Measurements from ENCODE around the gene REXO4. TPM values are rescaled to one million over a fixed set of nuclear protein-coding genes. Genes with fewer than 3 reads are reported as not detected.
A peak's percentile ranks its signal among the peaks of the same experiment; 100 is the strongest.

The REXO4 gene
- total and polyA plus RNA-seq, 10 of the 15 experiments (the other 5 are each of a cell fraction or from before 2014, with no cell fraction given) = 2.7 to 43.9 (median 30.5) TPM

- POLR2A ChIA-PET = interaction anchor here (1.0 kb wide), 1 partner anchor 10 kb away, joined by 4 read pairs; no protein-coding TSS in a partner anchor
- SMC1A ChIA-PET (ENCODE audit: uncharacterized antibody, unreplicated experiment) = no interaction called here
- Histone ChIP-seq H3K27me3 (replicated peaks in 1 of 2; ENCODE audit: control insufficient read depth in 2 of 2, insufficient read depth in 2 of 2, low read length in 1 of 2) (no peaks in the 10 kb centered on the region), H3K4me2 (ENCODE audit: control insufficient read depth, insufficient read depth) (no peak overlapping the region), H3K9ac (ENCODE audit: control insufficient read depth, insufficient read depth, low read length) (no peak overlapping the region), H2AFZ (ENCODE audit: control insufficient read depth, low read depth, low read length) (no peak overlapping the region), H3K79me2 (ENCODE audit: control insufficient read depth, insufficient read depth, low read length) (peaks cover 52% of the 10 kb centered on the region), H3K36me3 (ENCODE audit: control insufficient read depth in 2 of 2, insufficient read depth in 2 of 2, low read length in 1 of 2) (peaks cover 40 to 50% of the 10 kb centered on the region in 2 experiments), H3K4me1 (ENCODE audit: control insufficient read depth, insufficient read depth, low read length) (peaks cover 15% of the 10 kb centered on the region), H3K27ac (ENCODE audit: control insufficient read depth, insufficient read depth) (no peak overlapping the region), H3K9me3 (replicated peaks; ENCODE audit: control insufficient read depth, insufficient read depth, low read length) (no peaks in the 10 kb centered on the region), H4K20me1 (ENCODE audit: control insufficient read depth, insufficient read depth) (peaks cover 37% of the 10 kb centered on the region), H3K4me3 (no peak overlapping the region)
- in situ Hi-C loops (cut with MboI) = no loop called here
- RAD21 ChIA-PET (ENCODE audit: unreplicated experiment) = no interaction called here
- CTCF ChIA-PET = interaction anchor here (0.9 kb wide), 1 partner anchor 32 kb away, joined by 3 read pairs; no protein-coding TSS in a partner anchor
- no peak for FAIRE-seq
- ATAC-seq = no peak
- intact Hi-C loops (cut with micrococcal nuclease; ENCODE audit: unreplicated experiment) = no loop called here
- BruUV-seq (replicated peaks) = no TSS peak
- TF ChIP-seq POLR2A (IDR thresholded peaks at IDR 0.05; ENCODE audit: low read depth, low read length) (0 out of 2 replicates have a peak, but pooled peaks have one; percentile 34), ZNF274 (IDR thresholded peaks at IDR 0.05; ENCODE audit: insufficient read depth, insufficient read length) (no peak)
- 92% methylated on average over 22 of the region's 22 CpGs for WGBS (ENCODE audit: insufficient coverage, insufficient replicate concordance, low lambda C conversion rate, missing lambda C conversion rate)
- DNase-seq (ENCODE audit: low read depth, low spot score) = no peak
These were observed 50.6 kb downstream of the REXO4 start for GRCh38 chr9:133367221-133367620.

GRCh38 chr9:133366435-133366834, 51.4 kb downstream of the REXO4 start:
- ATAC-seq = no peak
- intact Hi-C loops (cut with micrococcal nuclease; ENCODE audit: unreplicated experiment) (no loop called here), in situ Hi-C loops (cut with MboI) (no loop called here)
- ChIA-PET POLR2A (no interaction called here), SMC1A (ENCODE audit: uncharacterized antibody, unreplicated experiment) (no interaction called here), RAD21 (ENCODE audit: unreplicated experiment) (no interaction called here), CTCF (interaction anchor here (0.9 to 1.8 kb wide), 3 partner anchors 9 to 31 kb away, joined by 3 to 4 read pairs (median 3); no protein-coding TSS in a partner anchor)
- H3K27ac ChIP-seq (ENCODE audit: control insufficient read depth, insufficient read depth) = no peak overlapping the region
- peaks cover 44% of the 10 kb centered on the region for H3K79me2 ChIP-seq (ENCODE audit: control insufficient read depth, insufficient read depth, low read length)
- peaks cover 9% of the 10 kb centered on the region for H3K4me1 ChIP-seq (ENCODE audit: control insufficient read depth, insufficient read depth, low read length)
- no peak overlapping the region for H3K9ac ChIP-seq (ENCODE audit: control insufficient read depth, insufficient read depth, low read length)
- no peaks in the 10 kb centered on the region for H3K27me3 ChIP-seq (replicated peaks in 1 of 2; ENCODE audit: control insufficient read depth in 2 of 2, insufficient read depth in 2 of 2, low read length in 1 of 2)
- no peak overlapping the region for H2AFZ ChIP-seq (ENCODE audit: control insufficient read depth, low read depth, low read length)
- DNase-seq (ENCODE audit: low read depth, low spot score) = no peak
- H3K4me3 ChIP-seq = no peak overlapping the region
- no TSS peak for BruUV-seq (replicated peaks)
- H3K4me2 ChIP-seq (ENCODE audit: control insufficient read depth, insufficient read depth) = no peak overlapping the region
- no peak for FAIRE-seq
- H3K36me3 ChIP-seq (ENCODE audit: control insufficient read depth in 2 of 2, insufficient read depth in 2 of 2, low read length in 1 of 2) = peaks cover 46 to 56% of the 10 kb centered on the region in 2 experiments
- no peaks in the 10 kb centered on the region for H3K9me3 ChIP-seq (replicated peaks; ENCODE audit: control insufficient read depth, insufficient read depth, low read length)
- H4K20me1 ChIP-seq (ENCODE audit: control insufficient read depth, insufficient read depth) = peaks cover 34% of the 10 kb centered on the region
- 87% methylated on average over 11 of the region's 11 CpGs for WGBS (ENCODE audit: insufficient coverage, insufficient replicate concordance, low lambda C conversion rate, missing lambda C conversion rate)
- TF ChIP-seq ZNF384 (IDR thresholded peaks at IDR 0.05; ENCODE audit: borderline replicate concordance, low read depth, low read length) (no peak), BHLHE40 (IDR thresholded peaks at IDR 0.05; ENCODE audit: borderline replicate concordance in 1 of 2, low read depth in 2 of 2, low read length in 1 of 2) (no peak), RBBP5 (conservative IDR thresholded peaks at IDR 0.05) (no peak), PAX5 (IDR thresholded peaks at IDR 0.05; ENCODE audit: borderline replicate concordance, low read depth, low read length) (no peak), NR2F1 (conservative IDR thresholded peaks at IDR 0.05) (no peak), CBX3 (IDR thresholded peaks at IDR 0.05; ENCODE audit: borderline replicate concordance, low read depth) (no peak), ZBED1 (IDR thresholded peaks at IDR 0.05; ENCODE audit: borderline replicate concordance) (no peak), NFYA (IDR thresholded peaks at IDR 0.05; ENCODE audit: borderline replicate concordance, low read depth, low read length) (no peak), SUPT20H (IDR thresholded peaks at IDR 0.05; ENCODE audit: borderline replicate concordance, control insufficient read depth, low read depth, low read length) (no peak), GABPA (IDR thresholded peaks at IDR 0.05; ENCODE audit: low read depth) (no peak), IKZF1 (conservative IDR thresholded peaks at IDR 0.05) (no peak), BRCA1 (IDR thresholded peaks at IDR 0.05; ENCODE audit: low read depth, low read length) (no peak), HDGF (IDR thresholded peaks at IDR 0.05) (no peak)
- TF ChIP-seq, protein P1, sequence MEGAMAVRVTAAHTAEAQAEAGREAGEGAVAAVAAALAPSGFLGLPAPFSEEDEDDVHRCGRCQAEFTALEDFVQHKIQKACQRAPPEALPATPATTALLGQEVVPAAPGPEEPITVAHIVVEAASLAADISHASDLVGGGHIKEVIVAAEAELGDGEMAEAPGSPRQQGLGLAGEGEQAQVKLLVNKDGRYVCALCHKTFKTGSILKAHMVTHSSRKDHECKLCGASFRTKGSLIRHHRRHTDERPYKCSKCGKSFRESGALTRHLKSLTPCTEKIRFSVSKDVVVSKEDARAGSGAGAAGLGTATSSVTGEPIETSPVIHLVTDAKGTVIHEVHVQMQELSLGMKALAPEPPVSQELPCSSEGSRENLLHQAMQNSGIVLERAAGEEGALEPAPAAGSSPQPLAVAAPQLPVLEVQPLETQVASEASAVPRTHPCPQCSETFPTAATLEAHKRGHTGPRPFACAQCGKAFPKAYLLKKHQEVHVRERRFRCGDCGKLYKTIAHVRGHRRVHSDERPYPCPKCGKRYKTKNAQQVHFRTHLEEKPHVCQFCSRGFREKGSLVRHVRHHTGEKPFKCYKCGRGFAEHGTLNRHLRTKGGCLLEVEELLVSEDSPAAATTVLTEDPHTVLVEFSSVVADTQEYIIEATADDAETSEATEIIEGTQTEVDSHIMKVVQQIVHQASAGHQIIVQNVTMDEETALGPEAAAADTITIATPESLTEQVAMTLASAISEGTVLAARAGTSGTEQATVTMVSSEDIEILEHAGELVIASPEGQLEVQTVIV (IDR thresholded peaks at IDR 0.05; ENCODE audit: borderline replicate concordance, partially characterized antibody) = no peak
- TF ChIP-seq, protein P2, sequence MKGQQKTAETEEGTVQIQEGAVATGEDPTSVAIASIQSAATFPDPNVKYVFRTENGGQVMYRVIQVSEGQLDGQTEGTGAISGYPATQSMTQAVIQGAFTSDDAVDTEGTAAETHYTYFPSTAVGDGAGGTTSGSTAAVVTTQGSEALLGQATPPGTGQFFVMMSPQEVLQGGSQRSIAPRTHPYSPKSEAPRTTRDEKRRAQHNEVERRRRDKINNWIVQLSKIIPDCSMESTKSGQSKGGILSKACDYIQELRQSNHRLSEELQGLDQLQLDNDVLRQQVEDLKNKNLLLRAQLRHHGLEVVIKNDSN (IDR thresholded peaks at IDR 0.05; ENCODE audit: borderline replicate concordance, extremely low read length, insufficient read depth, low read depth, low read length) = no peak

Data from GM12878 (cell line).